ENCODE results near the gene SEMA3C.

SEMA3C gene

DNA sequence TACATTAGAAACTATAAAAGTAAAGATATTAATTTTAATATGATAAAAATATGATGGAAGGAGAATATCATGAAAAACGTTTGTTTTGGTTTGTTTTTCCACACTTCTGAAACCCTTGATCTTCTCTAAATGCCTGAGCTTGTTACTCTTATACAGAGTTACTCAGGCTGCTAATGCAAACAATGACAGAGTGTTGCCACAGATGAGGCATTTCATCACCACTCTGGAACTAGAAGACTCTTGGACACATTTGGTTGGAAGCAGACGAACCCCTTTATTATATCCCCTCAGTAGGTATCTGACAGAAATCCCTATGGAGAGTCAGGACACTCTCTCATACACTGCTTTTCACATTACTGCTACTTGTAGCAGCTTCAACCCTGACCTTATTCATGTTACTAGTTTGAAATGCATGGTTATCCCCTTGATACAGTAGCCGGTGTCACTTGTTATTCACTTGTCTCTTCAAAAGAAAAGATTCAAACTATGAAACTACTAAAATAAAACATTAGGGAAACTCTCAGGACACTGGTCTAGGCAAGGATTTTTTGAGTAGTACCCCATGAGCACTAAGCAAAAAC lies 66.9 kb downstream of the SEMA3C start:
- TF ChIP-seq, protein P1, sequence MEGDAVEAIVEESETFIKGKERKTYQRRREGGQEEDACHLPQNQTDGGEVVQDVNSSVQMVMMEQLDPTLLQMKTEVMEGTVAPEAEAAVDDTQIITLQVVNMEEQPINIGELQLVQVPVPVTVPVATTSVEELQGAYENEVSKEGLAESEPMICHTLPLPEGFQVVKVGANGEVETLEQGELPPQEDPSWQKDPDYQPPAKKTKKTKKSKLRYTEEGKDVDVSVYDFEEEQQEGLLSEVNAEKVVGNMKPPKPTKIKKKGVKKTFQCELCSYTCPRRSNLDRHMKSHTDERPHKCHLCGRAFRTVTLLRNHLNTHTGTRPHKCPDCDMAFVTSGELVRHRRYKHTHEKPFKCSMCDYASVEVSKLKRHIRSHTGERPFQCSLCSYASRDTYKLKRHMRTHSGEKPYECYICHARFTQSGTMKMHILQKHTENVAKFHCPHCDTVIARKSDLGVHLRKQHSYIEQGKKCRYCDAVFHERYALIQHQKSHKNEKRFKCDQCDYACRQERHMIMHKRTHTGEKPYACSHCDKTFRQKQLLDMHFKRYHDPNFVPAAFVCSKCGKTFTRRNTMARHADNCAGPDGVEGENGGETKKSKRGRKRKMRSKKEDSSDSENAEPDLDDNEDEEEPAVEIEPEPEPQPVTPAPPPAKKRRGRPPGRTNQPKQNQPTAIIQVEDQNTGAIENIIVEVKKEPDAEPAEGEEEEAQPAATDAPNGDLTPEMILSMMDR (IDR thresholded peaks at IDR 0.05) = no peak
- Histone ChIP-seq H3K4me2 (ENCODE audit: low read length) (no peak overlapping the region), H3K36me3 (ENCODE audit: control insufficient read depth, insufficient read depth, low read length) (no peaks in the 10 kb centered on the region), H3K9me3 (ENCODE audit: control insufficient read depth, low read length) (no peaks in the 10 kb centered on the region), H3K27ac (no peak overlapping the region), H2AFZ (no peak overlapping the region), H3K4me1 (no peaks in the 10 kb centered on the region), H3K27me3 (ENCODE audit: control insufficient read depth, insufficient read depth, low read length) (no peaks in the 10 kb centered on the region), H3K4me3 (ENCODE audit: low read depth, low read length) (no peak overlapping the region), H3K79me2 (no peaks in the 10 kb centered on the region), H3K9ac (no peak overlapping the region)

DNA sequence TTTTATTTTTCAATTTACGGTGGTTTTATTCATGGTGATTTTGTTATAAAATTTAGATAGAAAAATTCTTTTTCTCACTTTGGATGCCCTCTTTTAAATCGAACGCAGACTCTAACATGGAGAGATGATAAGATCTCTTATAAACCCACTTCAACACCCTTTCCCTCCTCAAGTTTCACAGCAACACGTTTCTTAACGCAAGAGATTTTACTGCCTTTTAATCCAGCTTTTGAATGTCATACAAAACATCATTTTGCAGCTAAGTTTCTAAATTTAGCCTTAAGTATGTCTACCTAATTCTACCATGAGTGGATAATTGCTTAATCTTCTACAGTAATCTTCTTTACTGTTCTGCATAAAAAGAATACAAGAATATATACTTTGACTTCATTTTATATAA lies 70.0 kb downstream of the SEMA3C start:
- TF ChIP-seq, protein P1 (IDR thresholded peaks at IDR 0.05) = no peak
- Histone ChIP-seq H3K4me3 (ENCODE audit: low read depth, low read length) (no peak overlapping the region), H2AFZ (no peak overlapping the region), H3K9me3 (ENCODE audit: control insufficient read depth, low read length) (no peaks in the 10 kb centered on the region), H3K36me3 (ENCODE audit: control insufficient read depth, insufficient read depth, low read length) (no peaks in the 10 kb centered on the region), H3K79me2 (no peaks in the 10 kb centered on the region), H3K4me2 (ENCODE audit: low read length) (no peak overlapping the region), H3K27ac (no peak overlapping the region), H3K4me1 (no peaks in the 10 kb centered on the region), H3K27me3 (ENCODE audit: control insufficient read depth, insufficient read depth, low read length) (no peaks in the 10 kb centered on the region), H3K9ac (no peak overlapping the region)

DNA sequence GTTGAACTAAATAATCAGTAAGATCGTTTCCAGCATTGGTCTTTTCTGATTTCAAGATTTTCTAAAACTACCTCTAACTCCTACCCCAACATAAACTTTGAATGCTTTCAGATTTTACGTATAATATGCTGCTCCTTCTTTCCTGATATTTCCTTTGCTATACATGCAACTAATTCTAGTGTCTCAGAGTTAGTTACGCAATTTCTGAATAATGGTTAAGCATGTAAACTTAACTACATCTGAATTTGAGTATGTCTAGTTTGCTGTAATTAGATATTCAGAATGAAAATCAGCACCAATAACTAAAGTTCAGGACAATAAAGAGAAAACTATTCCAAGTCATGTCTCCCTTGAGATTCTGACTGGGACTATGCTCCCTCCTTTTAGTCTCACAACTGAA lies 71.0 kb downstream of the SEMA3C start:
- Histone ChIP-seq H3K27me3 (ENCODE audit: control insufficient read depth, insufficient read depth, low read length) (no peaks in the 10 kb centered on the region), H3K27ac (no peak overlapping the region), H3K4me3 (ENCODE audit: low read depth, low read length) (no peak overlapping the region), H3K4me2 (ENCODE audit: low read length) (no peak overlapping the region), H3K4me1 (no peaks in the 10 kb centered on the region), H3K9ac (no peak overlapping the region), H2AFZ (no peak overlapping the region), H3K9me3 (ENCODE audit: control insufficient read depth, low read length) (no peaks in the 10 kb centered on the region), H3K36me3 (ENCODE audit: control insufficient read depth, insufficient read depth, low read length) (no peaks in the 10 kb centered on the region), H3K79me2 (no peaks in the 10 kb centered on the region)
- TF ChIP-seq, protein P1 (IDR thresholded peaks at IDR 0.05) = no peak

DNA sequence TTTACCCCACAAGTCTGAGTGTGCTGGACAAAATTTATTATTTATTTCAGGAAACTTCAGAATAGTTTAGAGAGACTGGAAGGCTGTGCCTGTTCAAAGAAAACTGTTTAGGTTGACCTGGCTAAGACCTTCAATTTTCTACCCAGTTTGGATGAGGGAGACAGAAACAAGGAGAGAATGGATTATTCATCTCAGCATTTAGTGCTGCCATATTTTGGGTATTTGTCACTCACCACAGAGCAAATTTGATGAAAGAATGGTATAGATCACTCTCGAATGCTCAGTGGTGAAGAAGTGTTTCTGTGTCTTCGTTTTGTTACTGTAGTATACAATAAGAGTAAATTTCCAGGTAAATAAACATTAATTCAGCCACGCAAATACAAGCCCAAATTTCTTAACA lies 71.8 kb downstream of the SEMA3C start:
- TF ChIP-seq, protein P1 (IDR thresholded peaks at IDR 0.05) = no peak

DNA sequence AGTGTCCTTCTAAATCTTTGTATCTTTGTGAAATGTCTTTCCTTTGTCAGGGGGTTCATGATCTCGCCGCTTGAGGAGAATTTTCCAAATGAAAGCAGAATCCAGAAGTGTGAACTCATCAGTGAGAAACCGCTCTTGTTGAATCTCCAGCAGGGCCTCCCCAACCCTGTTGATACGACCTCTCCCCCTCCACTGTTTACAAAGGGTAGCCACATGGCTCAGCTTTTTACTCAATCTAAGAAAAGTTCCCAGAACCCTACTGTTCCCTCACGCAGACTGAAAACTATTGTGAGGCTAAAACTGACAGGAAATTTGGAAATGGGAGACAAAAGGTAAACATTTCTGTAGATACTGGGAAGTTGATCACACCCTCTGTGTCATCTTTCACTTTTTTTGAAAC lies 73.9 kb downstream of the SEMA3C start:
- TF ChIP-seq, protein P1 (IDR thresholded peaks at IDR 0.05) = no peak

More for the DNA sequence above, 71.8 kb downstream of the SEMA3C start:
- Histone ChIP-seq H3K4me1 (no peaks in the 10 kb centered on the region), H3K27me3 (ENCODE audit: control insufficient read depth, insufficient read depth, low read length) (no peaks in the 10 kb centered on the region), H3K4me2 (ENCODE audit: low read length) (no peak overlapping the region), H3K36me3 (ENCODE audit: control insufficient read depth, insufficient read depth, low read length) (no peaks in the 10 kb centered on the region), H3K27ac (no peak overlapping the region), H3K9ac (no peak overlapping the region), H3K9me3 (ENCODE audit: control insufficient read depth, low read length) (no peaks in the 10 kb centered on the region), H3K4me3 (ENCODE audit: low read depth, low read length) (no peak overlapping the region), H2AFZ (no peak overlapping the region), H3K79me2 (no peaks in the 10 kb centered on the region)

More for the DNA sequence above, 73.9 kb downstream of the SEMA3C start:
- H2AFZ ChIP-seq = no peak overlapping the region
- H3K9ac ChIP-seq = no peak overlapping the region
- no peak overlapping the region for H3K4me2 ChIP-seq (ENCODE audit: low read length)
- no peak overlapping the region for H3K27ac ChIP-seq
- no peaks in the 10 kb centered on the region for H3K4me1 ChIP-seq
- no peaks in the 10 kb centered on the region for H3K27me3 ChIP-seq (ENCODE audit: control insufficient read depth, insufficient read depth, low read length)
- no peak overlapping the region for H3K4me3 ChIP-seq (ENCODE audit: low read depth, low read length)
- H3K36me3 ChIP-seq (ENCODE audit: control insufficient read depth, insufficient read depth, low read length) = no peaks in the 10 kb centered on the region
- H3K79me2 ChIP-seq = no peaks in the 10 kb centered on the region
- H3K9me3 ChIP-seq (ENCODE audit: control insufficient read depth, low read length) = no peaks in the 10 kb centered on the region

Data from parathyroid adenoma (tissue), 2 donors.